ENCODE results near the gene GUCA2A.

GUCA2A gene

GRCh38 chr1:42153624-42154023, 10.9 kb downstream of the GUCA2A start:
- DNase-seq = no peak

GRCh38 chr1:42152907-42153600, 11.5 kb downstream of the GUCA2A start, which contains the start of gene GUCA2B:
TSS of gene GUCA2B (plus strand) at chr1:42153410. CDS start at chr1:42153451, 41 bp downstream.
- DNase-seq = no peak

- no peak for DNase-seq
These were observed 12.4 kb downstream of the GUCA2A start for GRCh38 chr1:42152119-42152518.

- DNase-seq = no peak
These were observed 13.9 kb downstream of the GUCA2A start for GRCh38 chr1:42150651-42151050.

GRCh38 chr1:42148166-42148565, 16.4 kb downstream of the GUCA2A start:
- no peak for DNase-seq

- peak; percentile 79 for DNase-seq
These were observed 17.8 kb downstream of the GUCA2A start for GRCh38 chr1:42146626-42147320.

GRCh38 chr1:42145764-42146625, 18.6 kb downstream of the GUCA2A start:
- DNase-seq = no peak

- no peak for DNase-seq
These were observed 19.2 kb downstream of the GUCA2A start for GRCh38 chr1:42145389-42145716.

GRCh38 chr1:42144711-42145388, 19.7 kb downstream of the GUCA2A start:
- DNase-seq = no peak

- DNase-seq = peak; percentile 32
These were observed 20.4 kb downstream of the GUCA2A start for GRCh38 chr1:42143896-42144710.

- DNase-seq = no peak
These were observed 21.5 kb downstream of the GUCA2A start for GRCh38 chr1:42142894-42143675.

- no peak for DNase-seq
These were observed 22.6 kb downstream of the GUCA2A start for GRCh38 chr1:42141978-42142377.

- DNase-seq = no peak
These were observed 24.4 kb downstream of the GUCA2A start for GRCh38 chr1:42140191-42140590.

GRCh38 chr1:42139444-42139843, 25.1 kb downstream of the GUCA2A start:
- DNase-seq = no peak

- DNase-seq = no peak
These were observed 26.0 kb downstream of the GUCA2A start for GRCh38 chr1:42138586-42138985.

GRCh38 chr1:42137766-42138165, 26.8 kb downstream of the GUCA2A start:
- DNase-seq = peak; percentile 90

GRCh38 chr1:42136466-42136865, 28.1 kb downstream of the GUCA2A start:
- DNase-seq = no peak

- no peak for DNase-seq
These were observed 29.1 kb downstream of the GUCA2A start for GRCh38 chr1:42135426-42135825.

- no peak for DNase-seq
These were observed 30.6 kb downstream of the GUCA2A start for GRCh38 chr1:42133809-42134526.

- no peak for DNase-seq
These were observed 31.2 kb downstream of the GUCA2A start for GRCh38 chr1:42133390-42133789.

Data from eye (tissue), 1 donor.